Prostate gland (tissue), 2 donors: ENCODE data around the gene CAMKK2.

Experiments
- POLR2AphosphoS5 ChIP-seq: sonication (generic); formaldehyde crosslinking; IDR thresholded peaks from one replicate; pipeline ENCODE4 v1.6.1; 2017; ENCODE audit warnings: antibody characterized with exemption
- TF ChIP-seq, protein P1 (sequence below), 4 experiments: fragments of 200-600 bp in 2 of 4; fragments of 450-650 bp in 2 of 4; sonication (generic) in 2 of 4; IDR thresholded peaks; 1 replicate in 3 of 4; 2 replicates in 1 of 4; pipeline ENCODE4 v1.5.1; 2016 to 2019; ENCODE audit warnings: antibody characterized with exemption in 4 of 4, mild to moderate bottlenecking in 2 of 4, moderate library complexity in 2 of 4

DNA sequence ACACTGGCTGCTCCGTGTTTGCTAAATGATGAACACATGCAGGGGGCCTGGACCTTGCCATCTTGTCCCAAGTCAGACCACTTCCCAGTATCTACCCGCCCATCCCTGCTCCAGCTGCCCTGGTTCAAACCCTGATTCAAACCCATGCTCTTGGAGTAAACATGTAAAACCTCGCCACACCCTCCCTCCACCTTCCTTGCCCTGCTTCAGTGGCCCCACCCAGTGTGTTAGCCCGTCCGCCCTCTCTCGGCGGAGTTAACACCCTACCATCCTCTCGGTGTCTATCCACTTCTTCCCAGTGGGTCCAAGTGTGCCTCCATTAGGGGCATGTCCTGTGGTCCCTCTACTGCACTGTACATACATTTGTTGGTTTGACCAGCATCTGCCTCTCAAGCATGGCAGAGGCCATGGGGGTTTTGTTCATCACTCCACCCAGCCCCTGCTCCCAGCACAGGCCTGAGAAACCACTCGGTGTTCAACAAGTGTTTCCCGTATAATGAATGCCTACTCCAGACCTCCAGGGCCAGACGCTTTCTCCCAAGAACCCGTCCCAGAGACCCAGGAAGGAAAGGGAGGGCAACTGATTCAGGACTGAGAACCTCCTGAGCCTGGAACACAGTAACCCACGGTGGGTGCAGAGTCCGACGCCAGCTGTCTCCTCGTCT lies 49.5 kb downstream of the CAMKK2 start:
- TF ChIP-seq, protein P1, sequence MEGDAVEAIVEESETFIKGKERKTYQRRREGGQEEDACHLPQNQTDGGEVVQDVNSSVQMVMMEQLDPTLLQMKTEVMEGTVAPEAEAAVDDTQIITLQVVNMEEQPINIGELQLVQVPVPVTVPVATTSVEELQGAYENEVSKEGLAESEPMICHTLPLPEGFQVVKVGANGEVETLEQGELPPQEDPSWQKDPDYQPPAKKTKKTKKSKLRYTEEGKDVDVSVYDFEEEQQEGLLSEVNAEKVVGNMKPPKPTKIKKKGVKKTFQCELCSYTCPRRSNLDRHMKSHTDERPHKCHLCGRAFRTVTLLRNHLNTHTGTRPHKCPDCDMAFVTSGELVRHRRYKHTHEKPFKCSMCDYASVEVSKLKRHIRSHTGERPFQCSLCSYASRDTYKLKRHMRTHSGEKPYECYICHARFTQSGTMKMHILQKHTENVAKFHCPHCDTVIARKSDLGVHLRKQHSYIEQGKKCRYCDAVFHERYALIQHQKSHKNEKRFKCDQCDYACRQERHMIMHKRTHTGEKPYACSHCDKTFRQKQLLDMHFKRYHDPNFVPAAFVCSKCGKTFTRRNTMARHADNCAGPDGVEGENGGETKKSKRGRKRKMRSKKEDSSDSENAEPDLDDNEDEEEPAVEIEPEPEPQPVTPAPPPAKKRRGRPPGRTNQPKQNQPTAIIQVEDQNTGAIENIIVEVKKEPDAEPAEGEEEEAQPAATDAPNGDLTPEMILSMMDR (IDR thresholded peaks at IDR 0.05): no peak
- no peak for TF ChIP-seq POLR2AphosphoS5
